Activated gamma-delta T cell treated with Interleukin-2 at 50 U/mL for 16 hours (primary cell): ENCODE measurements around the gene CNTNAP5.

ENCODE experiments used
- DNase-seq: peaks from one replicate; pipeline ENCODE4 v3.0.0-alpha.2; 2020

Gene CNTNAP5

GRCh38 chr2:124566518-124566970 lies 541.5 kb downstream of the CNTNAP5 start:
- DNase-seq = no peak

- DNase-seq = no peak
Observed at GRCh38 chr2:124570872-124571271, 545.8 kb downstream of the CNTNAP5 start.

GRCh38 chr2:124571836-124572235 lies 546.7 kb downstream of the CNTNAP5 start:
- no peak for DNase-seq

GRCh38 chr2:124572934-124573634 lies 548.0 kb downstream of the CNTNAP5 start:
- DNase-seq = no peak

GRCh38 chr2:124575497-124575896 lies 550.4 kb downstream of the CNTNAP5 start:
- DNase-seq = no peak

- DNase-seq = no peak
Observed at GRCh38 chr2:124580263-124580662, 555.2 kb downstream of the CNTNAP5 start.

GRCh38 chr2:124582387-124582786 lies 557.3 kb downstream of the CNTNAP5 start:
- no peak for DNase-seq

GRCh38 chr2:124584615-124585014 lies 559.5 kb downstream of the CNTNAP5 start:
- DNase-seq = no peak

- no peak for DNase-seq
Observed at GRCh38 chr2:124585277-124585676, 560.2 kb downstream of the CNTNAP5 start.

- DNase-seq = no peak
Observed at GRCh38 chr2:124586210-124586609, 561.1 kb downstream of the CNTNAP5 start.

GRCh38 chr2:124586835-124587234 lies 561.7 kb downstream of the CNTNAP5 start:
- no peak for DNase-seq

- DNase-seq = no peak
Observed at GRCh38 chr2:124589971-124590370, 564.9 kb downstream of the CNTNAP5 start.

GRCh38 chr2:124602759-124603158 lies 577.7 kb downstream of the CNTNAP5 start:
- DNase-seq = no peak

GRCh38 chr2:124604940-124605339 lies 579.9 kb downstream of the CNTNAP5 start:
- no peak for DNase-seq

GRCh38 chr2:124607679-124608078 lies 582.6 kb downstream of the CNTNAP5 start:
- no peak for DNase-seq

- no peak for DNase-seq
Observed at GRCh38 chr2:124609667-124610066, 584.6 kb downstream of the CNTNAP5 start.

- DNase-seq = no peak
Observed at GRCh38 chr2:124610141-124610540, 585.1 kb downstream of the CNTNAP5 start.

- DNase-seq = no peak
Observed at GRCh38 chr2:124610866-124611265, 585.8 kb downstream of the CNTNAP5 start.

GRCh38 chr2:124623560-124623959 lies 598.5 kb downstream of the CNTNAP5 start:
- no peak for DNase-seq

GRCh38 chr2:124625561-124625960 lies 600.5 kb downstream of the CNTNAP5 start:
- DNase-seq = no peak

GRCh38 chr2:124626993-124627392 lies 601.9 kb downstream of the CNTNAP5 start:
- DNase-seq = no peak

- DNase-seq = no peak
Observed at GRCh38 chr2:124633812-124634211, 608.7 kb downstream of the CNTNAP5 start.

GRCh38 chr2:124639524-124639923 lies 614.4 kb downstream of the CNTNAP5 start:
- no peak for DNase-seq

- no peak for DNase-seq
Observed at GRCh38 chr2:124640221-124640750, 615.2 kb downstream of the CNTNAP5 start.
